ENCODE results near the gene PITX3. TPM values are rescaled to one million over a fixed set of nuclear protein-coding genes. Genes with fewer than 3 reads are reported as not detected.

PITX3 gene
- not detected for total RNA-seq
- 0 to 0.12 reads per million in 2 donors for total RNA-seq

DNA sequence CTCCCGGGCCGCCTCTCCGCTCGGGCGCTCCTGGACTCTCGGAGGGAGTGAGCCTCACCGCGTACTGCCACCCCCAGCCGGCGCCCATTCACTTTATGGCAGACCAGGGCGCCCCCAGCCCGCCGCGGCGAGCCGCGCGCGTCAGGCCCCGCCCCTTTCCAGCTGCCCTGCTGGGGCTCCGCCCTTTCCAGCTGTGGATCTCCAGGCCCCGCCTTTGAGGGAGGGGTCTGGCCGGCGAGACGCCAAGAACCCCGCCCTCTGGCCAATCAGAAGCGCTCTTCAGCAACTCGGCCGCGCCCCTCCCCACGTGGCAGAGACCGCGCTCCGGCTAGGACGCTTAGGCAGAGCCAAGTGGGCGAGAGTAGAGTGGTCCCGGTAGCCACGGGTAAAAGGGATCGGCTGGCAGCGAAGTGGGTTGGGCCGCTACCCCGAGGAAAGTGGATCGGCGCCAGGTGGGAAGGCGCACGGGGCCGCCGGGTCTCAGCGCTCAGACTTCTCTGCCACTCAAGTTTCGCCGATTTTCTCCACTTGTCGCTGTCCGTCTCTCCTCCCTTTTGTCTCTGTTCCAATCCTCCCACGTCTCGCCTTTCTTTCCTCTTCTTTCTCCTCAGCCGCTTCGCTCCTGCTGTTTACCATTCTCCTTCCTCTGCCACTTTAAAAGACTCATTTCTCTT, at the start of gene PITX3:
PITX3 (minus strand) TSS at position 69 of the 674 bp plus-strand sequence. CDS start 9,432 bp downstream, outside the sequence.
- H3K27me3 Mint-ChIP-seq: peaks cover 21% of the 10 kb centered on the region

DNA sequence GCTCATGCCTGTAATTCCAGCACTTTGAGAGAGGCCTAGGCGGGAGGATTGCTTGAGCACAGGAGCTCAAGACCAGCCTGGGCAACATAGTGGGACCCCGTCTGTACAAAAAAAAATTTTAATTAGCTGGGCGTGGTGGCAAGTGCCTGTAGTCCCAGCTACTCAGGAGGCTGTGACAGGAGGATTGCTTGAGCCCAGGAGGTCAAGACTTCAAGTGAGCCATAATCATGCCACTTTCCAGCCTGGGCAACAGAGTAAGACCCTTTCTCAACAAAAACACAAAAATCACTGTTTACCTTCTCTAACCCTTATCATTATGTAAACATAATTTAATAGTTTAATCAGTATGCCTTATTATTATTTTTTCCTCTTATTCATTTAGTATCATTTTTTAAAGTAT, 48.5 kb upstream of the PITX3 start:
- Mint-ChIP-seq H3K27me3 (no peaks in the 10 kb centered on the region), H3K27ac (no peak overlapping the region), H3K36me3 (ENCODE audit: low read depth) (peaks cover 2% of the 10 kb centered on the region), H3K4me1 (peaks cover 27% of the 10 kb centered on the region), H3K4me3 (no peak overlapping the region)
- no peak for DNase-seq
- no peaks in the 10 kb centered on the region for H3K9me3 ChIP-seq (ENCODE audit: control insufficient read depth, low read length, poor library complexity, severe bottlenecking)
- ATAC-seq: no peak

More for the DNA sequence above, at the start of gene PITX3:
- peaks cover 4% of the 10 kb centered on the region for H3K36me3 Mint-ChIP-seq (ENCODE audit: low read depth)
- DNase-seq (peak; percentile 82 to 93 (median 91)), ATAC-seq (peak; percentile 63)
- H3K4me1 Mint-ChIP-seq: peaks cover 34% of the 10 kb centered on the region
- peak within 1 kb of the TSS; percentile 96 for H3K4me3 Mint-ChIP-seq
- H3K27ac Mint-ChIP-seq: peak within 1 kb of the TSS; percentile 79
- H3K9me3 ChIP-seq (ENCODE audit: control insufficient read depth, low read length, poor library complexity, severe bottlenecking): no peaks in the 10 kb centered on the region

GRCh38 chr10:102289356-102289755, 48.0 kb upstream of the PITX3 start:
- ATAC-seq (no peak), DNase-seq (no peak)
- H3K4me1 Mint-ChIP-seq: peaks cover 27% of the 10 kb centered on the region
- no peaks in the 10 kb centered on the region for H3K9me3 ChIP-seq (ENCODE audit: control insufficient read depth, low read length, poor library complexity, severe bottlenecking)
- no peak overlapping the region for H3K4me3 Mint-ChIP-seq
- H3K27ac Mint-ChIP-seq: no peak overlapping the region
- peaks cover 2% of the 10 kb centered on the region for H3K36me3 Mint-ChIP-seq (ENCODE audit: low read depth)
- H3K27me3 Mint-ChIP-seq: no peaks in the 10 kb centered on the region

- DNase-seq (no peak), ATAC-seq (no peak)
- Mint-ChIP-seq H3K27me3 (no peaks in the 10 kb centered on the region), H3K4me1 (peaks cover 38% of the 10 kb centered on the region), H3K4me3 (no peak overlapping the region), H3K36me3 (ENCODE audit: low read depth) (peaks cover 2% of the 10 kb centered on the region), H3K27ac (no peak overlapping the region)
- H3K9me3 ChIP-seq (ENCODE audit: control insufficient read depth, low read length, poor library complexity, severe bottlenecking): no peaks in the 10 kb centered on the region
These were observed 46.7 kb upstream of the PITX3 start for GRCh38 chr10:102287991-102288390.

DNA sequence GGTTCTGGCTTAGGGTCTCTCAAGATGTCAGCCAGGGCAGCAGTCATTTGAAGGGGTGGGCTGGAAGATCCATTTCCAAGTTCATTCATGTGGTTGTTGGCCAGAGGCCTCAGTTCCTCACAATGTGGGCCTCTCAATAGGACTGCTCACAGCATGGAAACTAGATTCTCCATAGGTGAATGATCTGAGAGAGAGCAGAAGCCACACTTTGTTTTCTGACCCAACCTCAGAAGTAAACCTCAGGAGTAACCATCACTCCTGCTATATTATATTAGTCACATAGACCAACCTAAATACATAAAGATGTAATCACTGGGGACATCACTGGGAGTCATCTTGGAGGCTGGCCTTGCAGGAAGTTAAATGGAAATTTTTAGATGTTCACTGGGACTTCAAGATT, 46.2 kb upstream of the PITX3 start:
- DNase-seq (no peak), ATAC-seq (no peak)
- no peaks in the 10 kb centered on the region for H3K9me3 ChIP-seq (ENCODE audit: control insufficient read depth, low read length, poor library complexity, severe bottlenecking)
- H3K27ac Mint-ChIP-seq: no peak overlapping the region
- peaks cover 2% of the 10 kb centered on the region for H3K36me3 Mint-ChIP-seq (ENCODE audit: low read depth)
- peaks cover 43% of the 10 kb centered on the region for H3K4me1 Mint-ChIP-seq
- no peaks in the 10 kb centered on the region for H3K27me3 Mint-ChIP-seq
- H3K4me3 Mint-ChIP-seq: no peak overlapping the region

DNA sequence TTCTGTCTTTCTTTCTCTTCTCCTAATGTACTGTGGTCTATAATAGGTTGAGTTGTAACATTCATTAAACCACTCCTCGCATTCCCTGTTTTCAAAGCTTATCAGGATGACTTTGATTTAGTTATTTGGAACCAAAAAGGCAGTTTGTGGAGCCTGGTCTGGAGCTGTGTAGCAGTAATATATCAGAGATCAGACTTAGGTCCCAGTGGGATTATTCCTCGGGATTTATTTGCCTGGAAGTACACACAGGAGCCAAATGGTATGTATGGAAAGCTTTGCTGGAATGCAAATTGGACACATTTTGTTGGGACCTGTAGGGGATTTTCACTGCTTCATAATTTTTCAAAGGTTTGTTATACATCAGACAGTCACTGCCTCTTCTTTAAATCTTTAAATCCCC, 44.9 kb upstream of the PITX3 start:
- peaks cover 2% of the 10 kb centered on the region for H3K36me3 Mint-ChIP-seq (ENCODE audit: low read depth)
- no peak overlapping the region for H3K4me3 Mint-ChIP-seq
- no peak overlapping the region for H3K27ac Mint-ChIP-seq
- no peaks in the 10 kb centered on the region for H3K9me3 ChIP-seq (ENCODE audit: control insufficient read depth, low read length, poor library complexity, severe bottlenecking)
- ATAC-seq (no peak), DNase-seq (no peak)
- H3K27me3 Mint-ChIP-seq: no peaks in the 10 kb centered on the region
- H3K4me1 Mint-ChIP-seq: peaks cover 43% of the 10 kb centered on the region

DNA sequence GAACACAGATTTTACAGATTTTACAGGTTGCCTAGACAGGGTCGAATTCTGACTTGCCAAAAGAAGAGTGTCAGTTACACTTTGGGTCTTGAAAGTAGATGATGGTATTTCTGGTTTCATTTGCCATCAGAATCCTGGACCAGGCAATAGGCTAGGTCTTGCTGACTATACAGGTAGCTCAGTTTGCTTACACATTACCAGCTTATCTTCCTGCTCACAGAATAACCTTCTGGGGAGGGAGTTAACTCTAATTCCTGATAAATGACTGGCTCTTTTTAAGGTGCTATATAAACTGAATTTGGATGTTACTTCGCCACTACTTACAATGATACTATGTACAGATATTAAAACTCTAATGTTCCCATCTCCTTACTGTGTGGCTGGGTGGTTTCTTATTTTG, 43.8 kb upstream of the PITX3 start:
- ATAC-seq: no peak
- Mint-ChIP-seq H3K4me1 (peaks cover 48% of the 10 kb centered on the region), H3K36me3 (ENCODE audit: low read depth) (peaks cover 2% of the 10 kb centered on the region), H3K4me3 (no peak overlapping the region), H3K27ac (peak overlapping the region; percentile 79), H3K27me3 (no peaks in the 10 kb centered on the region)
- no peaks in the 10 kb centered on the region for H3K9me3 ChIP-seq (ENCODE audit: control insufficient read depth, low read length, poor library complexity, severe bottlenecking)
- no peak for DNase-seq

GRCh38 chr10:102284531-102284930, 43.2 kb upstream of the PITX3 start:
- H3K36me3 Mint-ChIP-seq (ENCODE audit: low read depth): peaks cover 2% of the 10 kb centered on the region
- peak overlapping the region; percentile 79 for H3K27ac Mint-ChIP-seq
- no peaks in the 10 kb centered on the region for H3K27me3 Mint-ChIP-seq

DNA sequence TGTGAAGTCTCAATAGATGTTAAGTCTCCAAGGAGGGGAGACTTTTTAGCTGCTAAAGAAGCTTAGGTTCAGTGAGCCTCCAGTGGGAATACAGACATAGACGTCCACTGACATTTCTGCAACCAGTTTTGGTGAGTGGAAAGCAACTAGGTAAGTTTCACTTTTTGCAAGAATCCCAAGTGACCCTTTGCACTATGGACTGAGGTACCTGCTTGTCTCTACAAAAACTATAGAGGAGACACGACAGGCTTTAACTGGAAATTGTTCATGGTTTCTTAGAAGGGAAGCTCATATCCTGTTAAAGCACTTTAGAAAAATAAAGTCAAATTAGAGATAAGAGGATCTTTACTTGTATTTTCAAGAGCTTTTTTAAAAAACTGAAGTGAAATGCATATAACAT, 42.6 kb upstream of the PITX3 start:
- Mint-ChIP-seq H3K4me3 (no peak overlapping the region), H3K27me3 (no peaks in the 10 kb centered on the region), H3K4me1 (peaks cover 47% of the 10 kb centered on the region), H3K36me3 (ENCODE audit: low read depth) (peaks cover 2% of the 10 kb centered on the region), H3K27ac (peak overlapping the region; percentile 79)
- H3K9me3 ChIP-seq (ENCODE audit: control insufficient read depth, low read length, poor library complexity, severe bottlenecking): no peaks in the 10 kb centered on the region
- ATAC-seq (no peak), DNase-seq (no peak)

More at GRCh38 chr10:102284531-102284930, 43.2 kb upstream of the PITX3 start:
- no peaks in the 10 kb centered on the region for H3K9me3 ChIP-seq (ENCODE audit: control insufficient read depth, low read length, poor library complexity, severe bottlenecking)
- H3K4me3 Mint-ChIP-seq: no peak overlapping the region
- no peak for DNase-seq
- ATAC-seq: no peak
- peaks cover 51% of the 10 kb centered on the region for H3K4me1 Mint-ChIP-seq

GRCh38 chr10:102283488-102283887, 42.2 kb upstream of the PITX3 start:
- peak overlapping the region; percentile 79 for H3K27ac Mint-ChIP-seq
- H3K27me3 Mint-ChIP-seq: no peaks in the 10 kb centered on the region
- peaks cover 2% of the 10 kb centered on the region for H3K36me3 Mint-ChIP-seq (ENCODE audit: low read depth)
- peaks cover 50% of the 10 kb centered on the region for H3K4me1 Mint-ChIP-seq
- no peak for ATAC-seq
- peak overlapping the region; percentile 59 for H3K4me3 Mint-ChIP-seq
- no peak for DNase-seq
- no peaks in the 10 kb centered on the region for H3K9me3 ChIP-seq (ENCODE audit: control insufficient read depth, low read length, poor library complexity, severe bottlenecking)

DNA sequence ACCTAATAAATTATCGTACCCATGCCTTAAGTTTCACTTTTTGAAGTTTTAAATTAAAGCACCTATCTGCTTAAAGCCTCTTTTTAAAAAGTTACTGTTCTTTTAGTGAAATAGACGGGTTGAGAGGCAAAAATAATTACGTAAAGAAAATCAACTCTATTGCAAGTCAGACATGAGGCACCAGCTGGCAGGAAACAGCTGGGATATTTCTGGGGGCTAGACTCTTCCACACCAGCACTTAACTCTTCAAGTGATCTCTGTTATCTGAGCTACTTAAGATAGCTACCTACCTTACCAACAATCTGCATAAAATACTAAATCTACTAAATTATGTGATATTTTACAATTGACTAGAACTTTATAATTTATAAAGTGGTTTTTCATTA, 39.8 kb upstream of the PITX3 start:
- H3K4me3 Mint-ChIP-seq: no peak overlapping the region
- no peaks in the 10 kb centered on the region for H3K9me3 ChIP-seq (ENCODE audit: control insufficient read depth, low read length, poor library complexity, severe bottlenecking)
- DNase-seq (no peak), ATAC-seq (no peak)
- H3K4me1 Mint-ChIP-seq: peaks cover 49% of the 10 kb centered on the region
- H3K27me3 Mint-ChIP-seq: no peaks in the 10 kb centered on the region
- peak overlapping the region; percentile 84 for H3K27ac Mint-ChIP-seq
- H3K36me3 Mint-ChIP-seq (ENCODE audit: low read depth): peaks cover 2% of the 10 kb centered on the region

DNA sequence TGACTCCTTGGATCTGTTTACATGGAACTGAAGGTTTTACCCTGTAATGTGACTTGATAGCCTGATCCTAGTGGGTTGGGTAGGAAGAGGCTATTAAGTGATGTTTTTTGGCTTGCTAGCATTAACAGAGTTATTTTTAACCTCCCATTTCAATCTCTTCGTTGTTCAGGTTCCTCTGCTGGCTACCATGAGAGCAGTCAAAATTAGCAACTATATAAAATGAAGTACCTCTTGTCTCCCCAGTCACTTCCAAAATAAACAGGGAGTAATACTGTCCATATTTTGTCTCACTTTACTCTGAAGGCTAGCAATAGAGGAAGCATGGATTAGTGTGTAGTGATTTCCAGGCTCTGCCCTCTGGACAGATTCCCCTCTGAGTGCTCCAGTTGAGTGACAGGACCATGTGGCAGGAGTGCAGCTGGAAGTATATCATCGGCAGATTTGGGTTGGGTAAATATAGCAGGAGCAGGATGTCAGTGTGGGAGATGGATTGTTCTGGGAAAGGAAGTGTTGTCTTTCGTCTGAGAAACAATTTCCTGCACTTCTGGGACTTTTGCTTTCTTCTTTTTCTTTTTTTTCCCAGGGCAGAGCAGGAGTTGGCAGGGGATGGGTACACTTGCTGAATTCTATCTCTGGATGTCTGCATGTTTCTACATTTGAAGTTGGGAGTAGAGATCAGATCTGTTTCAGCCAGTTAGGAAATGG, 39.2 kb upstream of the PITX3 start:
- peak overlapping the region; percentile 31 for H3K4me3 Mint-ChIP-seq
- peaks cover 46% of the 10 kb centered on the region for H3K4me1 Mint-ChIP-seq
- H3K9me3 ChIP-seq (ENCODE audit: control insufficient read depth, low read length, poor library complexity, severe bottlenecking): no peaks in the 10 kb centered on the region
- H3K36me3 Mint-ChIP-seq (ENCODE audit: low read depth): peaks cover 2% of the 10 kb centered on the region
- ATAC-seq (no peak), DNase-seq (no peak)
- peak overlapping the region; percentile 84 for H3K27ac Mint-ChIP-seq
- no peaks in the 10 kb centered on the region for H3K27me3 Mint-ChIP-seq

DNA sequence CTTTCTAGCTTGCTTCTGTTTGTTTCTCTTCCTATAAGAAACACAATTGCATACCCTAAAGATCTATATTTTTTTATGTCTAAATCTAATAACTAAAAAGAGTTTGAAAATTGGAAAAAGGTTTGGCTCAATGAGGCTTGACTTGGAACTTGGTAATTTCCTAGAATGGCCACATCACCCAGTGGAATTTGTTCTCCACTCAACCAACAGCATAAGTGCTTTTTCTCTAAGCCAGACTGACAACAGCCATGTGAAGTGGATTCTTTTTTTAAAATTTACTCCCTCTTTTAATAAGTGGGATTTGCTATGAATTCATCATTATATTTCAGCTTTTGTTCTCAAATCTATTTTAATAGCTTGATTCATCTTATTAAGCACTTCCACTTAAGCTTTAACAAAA, 37.8 kb upstream of the PITX3 start:
- H3K9me3 ChIP-seq (ENCODE audit: control insufficient read depth, low read length, poor library complexity, severe bottlenecking): no peaks in the 10 kb centered on the region
- Mint-ChIP-seq H3K4me1 (peaks cover 36% of the 10 kb centered on the region), H3K36me3 (ENCODE audit: low read depth) (no peaks in the 10 kb centered on the region), H3K27ac (no peak overlapping the region), H3K4me3 (no peak overlapping the region), H3K27me3 (no peaks in the 10 kb centered on the region)
- DNase-seq: no peak
- no peak for ATAC-seq

GRCh38 chr10:102275343-102275742, 34.0 kb upstream of the PITX3 start:
- no peaks in the 10 kb centered on the region for H3K9me3 ChIP-seq (ENCODE audit: control insufficient read depth, low read length, poor library complexity, severe bottlenecking)
- no peak overlapping the region for H3K27ac Mint-ChIP-seq
- no peaks in the 10 kb centered on the region for H3K27me3 Mint-ChIP-seq
- DNase-seq (no peak), ATAC-seq (no peak)
- H3K4me1 Mint-ChIP-seq: peaks cover 25% of the 10 kb centered on the region
- H3K36me3 Mint-ChIP-seq (ENCODE audit: low read depth): no peaks in the 10 kb centered on the region
- H3K4me3 Mint-ChIP-seq: no peak overlapping the region
